HG03342 (cell line): ENCODE data around the gene MMP19.
"Not testable (repeated sequence)": the region's sequence is repeated elsewhere in the genome, so short reads cannot be mapped to it uniquely, and the experiment has no call there.

Experiments used
- ATAC-seq: cut with Tn5 transposase; IDR thresholded peaks from one replicate; pipeline ENCODE4 v1.9.1; 2021; ENCODE audit warnings: mild to moderate bottlenecking, moderate library complexity; ENCODE audit not compliant: unreplicated experiment

MMP19 gene

GRCh38 chr12:55842681-55843429, at the start of gene MMP19:
MMP19 (minus strand) TSS chr12:55842936; CDS start chr12:55842830, 106 bp downstream.
- ATAC-seq, result no peak

- ATAC-seq, result no peak
Measured at GRCh38 chr12:55891310-55891709, 48.6 kb upstream of the MMP19 start.

- ATAC-seq, result no peak
Measured at GRCh38 chr12:55885113-55885512, 42.4 kb upstream of the MMP19 start.

GRCh38 chr12:55877824-55878223, 35.1 kb upstream of the MMP19 start:
- no peak for ATAC-seq

- ATAC-seq, result no peak
Measured at GRCh38 chr12:55875704-55876467, 33.1 kb upstream of the MMP19 start.

GRCh38 chr12:55874443-55874842, 31.7 kb upstream of the MMP19 start:
- no peak for ATAC-seq

GRCh38 chr12:55866454-55867004, 23.8 kb upstream of the MMP19 start:
- ATAC-seq, result not testable (repeated sequence)

- no peak for ATAC-seq
Measured at GRCh38 chr12:55865327-55865726, 22.6 kb upstream of the MMP19 start.

- ATAC-seq, result not testable (repeated sequence)
Measured at GRCh38 chr12:55862931-55863330, 20.2 kb upstream of the MMP19 start.

- ATAC-seq, result no peak
Measured at GRCh38 chr12:55862286-55862685, 19.6 kb upstream of the MMP19 start.

- no peak for ATAC-seq
Measured at GRCh38 chr12:55861871-55862270, 19.1 kb upstream of the MMP19 start.

- no peak for ATAC-seq
Measured at GRCh38 chr12:55861396-55861795, 18.7 kb upstream of the MMP19 start.

- ATAC-seq, result no peak
Measured at GRCh38 chr12:55852740-55853139, 10.0 kb upstream of the MMP19 start.

GRCh38 chr12:55850893-55851292, 8.2 kb upstream of the MMP19 start:
- ATAC-seq, result no peak

- no peak for ATAC-seq
Measured at GRCh38 chr12:55850401-55850800, 7.7 kb upstream of the MMP19 start.

GRCh38 chr12:55849616-55850343, 7.0 kb upstream of the MMP19 start:
- ATAC-seq, result no peak

GRCh38 chr12:55847603-55848291, 5.0 kb upstream of the MMP19 start:
- ATAC-seq, result no peak

- ATAC-seq, result no peak
Measured at GRCh38 chr12:55847033-55847432, 4.3 kb upstream of the MMP19 start.

- no peak for ATAC-seq
Measured at GRCh38 chr12:55845785-55846496, 3.2 kb upstream of the MMP19 start.

- ATAC-seq, result no peak
Measured at GRCh38 chr12:55845361-55845760, 2.6 kb upstream of the MMP19 start.
